HG02642 (cell line): Measurements from ENCODE around the gene DOCK3.

Source experiments
- ATAC-seq: cut with Tn5 transposase; IDR thresholded peaks from one replicate; pipeline ENCODE4 v1.9.1; 2021; ENCODE audit warnings: mild to moderate bottlenecking; ENCODE audit not compliant: unreplicated experiment, poor library complexity

DOCK3 gene

GRCh38 chr3:51389423-51390183, 714.9 kb downstream of the DOCK3 start:
- no peak for ATAC-seq

GRCh38 chr3:51390246-51391074, 715.7 kb downstream of the DOCK3 start:
- ATAC-seq, result peak; percentile 12

GRCh38 chr3:51391075-51391565, 716.4 kb downstream of the DOCK3 start, which contains the start of gene RBM15B:
Gene RBM15B, plus strand, starts transcription at chr3:51391285. Its CDS starts 115 bp downstream, at chr3:51391400.
- ATAC-seq, result peak; percentile 89

- peak; percentile 23 for ATAC-seq
Measured at GRCh38 chr3:51391566-51392354, 717.0 kb downstream of the DOCK3 start.

GRCh38 chr3:51392355-51393133, 717.8 kb downstream of the DOCK3 start:
- ATAC-seq, result no peak

GRCh38 chr3:51393134-51393495, 718.4 kb downstream of the DOCK3 start:
- no peak for ATAC-seq

GRCh38 chr3:51393564-51393963, 718.8 kb downstream of the DOCK3 start:
- no peak for ATAC-seq

- ATAC-seq, result no peak
Measured at GRCh38 chr3:51394541-51394940, 719.8 kb downstream of the DOCK3 start.

- ATAC-seq, result no peak
Measured at GRCh38 chr3:51395493-51396213, 720.9 kb downstream of the DOCK3 start.

GRCh38 chr3:51396401-51396800, 721.7 kb downstream of the DOCK3 start:
- ATAC-seq, result no peak

- no peak for ATAC-seq
Measured at GRCh38 chr3:51397392-51397791, 722.7 kb downstream of the DOCK3 start.

- no peak for ATAC-seq
Measured at GRCh38 chr3:51398595-51399310, 724.0 kb downstream of the DOCK3 start.

- no peak for ATAC-seq
Measured at GRCh38 chr3:51400166-51400565, 725.4 kb downstream of the DOCK3 start.

- ATAC-seq, result no peak
Measured at GRCh38 chr3:51401735-51402134, 727.0 kb downstream of the DOCK3 start.

- ATAC-seq, result no peak
Measured at GRCh38 chr3:51403675-51404074, 728.9 kb downstream of the DOCK3 start.

- no peak for ATAC-seq
Measured at GRCh38 chr3:51408021-51408420, 733.3 kb downstream of the DOCK3 start.

- no peak for ATAC-seq
Measured at GRCh38 chr3:51408813-51409212, 734.1 kb downstream of the DOCK3 start.

GRCh38 chr3:51422211-51422610, 747.5 kb downstream of the DOCK3 start:
- no peak for ATAC-seq

GRCh38 chr3:51426921-51427320, 752.2 kb downstream of the DOCK3 start:
- no peak for ATAC-seq
